Glutamatergic neuron (in vitro differentiated cells): Measurements from ENCODE around the gene ERCC5. TPM values are rescaled to one million over a fixed set of nuclear protein-coding genes. Genes with fewer than 3 reads are reported as not detected.

Experiments used
- DNase-seq: peaks from one replicate; pipeline ENCODE4 v3.0.0; 2022
- H3K27ac Mint-ChIP-seq: one replicate; pipeline ENCODE4 v1.8.0; 2020; ENCODE audit warnings: mild to moderate bottlenecking, mixed read lengths, inconsistent platforms; ENCODE audit not compliant: unreplicated experiment
- H3K27me3 Mint-ChIP-seq: one replicate; pipeline ENCODE4 v1.8.0; 2020; ENCODE audit warnings: mild to moderate bottlenecking, moderate library complexity, mixed read lengths, inconsistent platforms; ENCODE audit not compliant: unreplicated experiment
- H3K36me3 Mint-ChIP-seq: one replicate; pipeline ENCODE4 v1.8.0; 2020; ENCODE audit warnings: mild to moderate bottlenecking, mixed read lengths, inconsistent platforms; ENCODE audit not compliant: unreplicated experiment
- H3K4me1 Mint-ChIP-seq: one replicate; pipeline ENCODE4 v1.8.0; 2020; ENCODE audit warnings: mild to moderate bottlenecking, low read depth, mixed read lengths, inconsistent platforms; ENCODE audit not compliant: unreplicated experiment
- H3K4me3 Mint-ChIP-seq: one replicate; pipeline ENCODE4 v1.8.0; 2020; ENCODE audit warnings: mild to moderate bottlenecking, mixed read lengths, inconsistent platforms; ENCODE audit not compliant: unreplicated experiment
- H3K9me3 Mint-ChIP-seq: one replicate; pipeline ENCODE4 v1.8.0; 2020; ENCODE audit warnings: mild to moderate bottlenecking, moderate library complexity, mixed read lengths, inconsistent platforms; ENCODE audit not compliant: unreplicated experiment
- CTCF ChIP-seq: fragments of 200-600 bp; sonication (generic); IDR thresholded peaks from one replicate; pipeline ENCODE4 v1.5.0; 2021; ENCODE audit not compliant: partially characterized antibody, unreplicated experiment
- total RNA-seq: library from RNA; stranded (reverse); fragmentation: NEBNext Ultra II Directional; extraction: Animal tissue kit (Norgen Biotek cat#: 25700); gene quantifications from one replicate; pipeline ENCODE4 v1.2.1, GENCODE V29; 2021; ENCODE audit not compliant: unreplicated experiment

ERCC5 gene
- total RNA-seq, 1 donor from 2014 or later: 40.8 TPM

- H3K36me3 Mint-ChIP-seq: peaks cover 9% of the 10 kb centered on the region
- H3K27me3 Mint-ChIP-seq: peaks cover 3% of the 10 kb centered on the region
- no peak overlapping the region for H3K27ac Mint-ChIP-seq
- H3K4me1 Mint-ChIP-seq: no peaks in the 10 kb centered on the region
- TF ChIP-seq CTCF: no peak
- H3K4me3 Mint-ChIP-seq: no peak overlapping the region
- H3K9me3 Mint-ChIP-seq: peaks cover 2% of the 10 kb centered on the region
- no peak for DNase-seq
These were observed 16.9 kb downstream of the ERCC5 start for GRCh38 chr13:102862624-102863210.

DNA sequence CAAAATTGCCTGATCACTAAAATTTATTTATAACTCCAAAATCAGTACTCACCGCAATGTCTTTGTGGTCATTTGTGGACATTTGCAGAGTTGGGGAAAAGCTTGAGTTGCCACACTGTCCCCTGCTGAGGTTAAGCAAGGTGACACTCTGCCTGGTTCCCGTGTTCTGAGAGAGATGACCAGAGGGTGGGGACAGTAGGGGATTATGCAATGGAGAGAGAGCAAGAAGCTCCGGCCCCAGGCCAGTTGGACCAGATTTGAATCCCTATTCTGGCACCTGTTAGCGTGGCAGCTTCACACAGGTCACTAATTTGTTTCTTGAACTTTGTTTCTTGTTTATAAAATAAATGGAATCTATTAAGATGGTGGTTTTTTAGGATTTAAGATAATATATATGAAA is 17.8 kb downstream of the ERCC5 start:
- no peaks in the 10 kb centered on the region for H3K4me1 Mint-ChIP-seq
- H3K27me3 Mint-ChIP-seq: peaks cover 3% of the 10 kb centered on the region
- TF ChIP-seq CTCF: no peak
- H3K4me3 Mint-ChIP-seq: no peak overlapping the region
- H3K9me3 Mint-ChIP-seq: peaks cover 2% of the 10 kb centered on the region
- no peak for DNase-seq
- H3K36me3 Mint-ChIP-seq: peaks cover 9% of the 10 kb centered on the region
- no peak overlapping the region for H3K27ac Mint-ChIP-seq

GRCh38 chr13:102868366-102868936 is 22.6 kb downstream of the ERCC5 start:
- no peak overlapping the region for H3K27ac Mint-ChIP-seq
- TF ChIP-seq CTCF: no peak
- H3K27me3 Mint-ChIP-seq: no peaks in the 10 kb centered on the region

DNA sequence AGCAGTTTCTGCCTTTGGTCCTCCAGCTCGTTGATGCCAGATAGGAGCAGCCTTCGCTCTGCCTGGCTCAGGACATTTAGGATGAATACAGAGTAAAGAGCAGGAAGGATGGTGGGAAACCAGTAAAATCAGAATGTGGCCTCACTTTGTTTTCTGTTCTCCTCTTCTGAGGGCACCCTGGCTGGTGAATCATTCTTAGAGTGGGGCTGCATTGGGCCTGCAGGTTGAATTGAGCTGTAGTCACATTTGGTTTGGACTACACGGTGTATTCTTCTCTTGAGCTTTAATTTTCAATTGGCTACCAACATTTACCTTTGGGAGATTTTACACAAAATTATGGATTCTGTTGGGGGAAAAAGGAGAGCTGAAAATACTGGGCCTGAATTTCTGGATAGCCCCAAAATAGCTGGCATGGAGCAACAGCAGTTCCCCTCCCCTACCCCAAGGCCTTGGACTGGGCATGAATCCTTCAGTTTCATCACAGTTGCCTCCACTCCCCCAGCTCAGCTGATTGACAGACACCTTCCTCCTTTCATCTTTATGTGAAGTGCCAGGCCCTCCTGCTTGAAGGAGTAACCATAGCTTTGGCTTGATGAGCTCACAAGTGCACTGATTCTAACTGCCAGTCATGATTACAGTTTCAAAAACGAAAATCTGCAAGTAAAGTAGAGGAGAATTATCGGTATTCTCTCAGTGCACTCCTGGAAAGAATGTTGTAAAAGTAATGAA is 24.3 kb downstream of the ERCC5 start:
- Mint-ChIP-seq H3K27me3 (no peaks in the 10 kb centered on the region), H3K4me3 (no peak overlapping the region), H3K27ac (peak overlapping the region; percentile 26), H3K36me3 (peaks cover under 1% of the 10 kb centered on the region), H3K4me1 (no peaks in the 10 kb centered on the region), H3K9me3 (no peaks in the 10 kb centered on the region)
- no peak for TF ChIP-seq CTCF
- DNase-seq: no peak

More at GRCh38 chr13:102868366-102868936, 22.6 kb downstream of the ERCC5 start:
- DNase-seq: no peak
- Mint-ChIP-seq H3K4me3 (no peak overlapping the region), H3K4me1 (no peaks in the 10 kb centered on the region), H3K9me3 (peaks cover 2% of the 10 kb centered on the region), H3K36me3 (peaks cover 9% of the 10 kb centered on the region)
